Neural progenitor cell (in vitro differentiated cells): Measurements from ENCODE around the gene ZC3H18. TPM values are rescaled to one million over a fixed set of nuclear protein-coding genes. Genes with fewer than 3 reads are reported as not detected.

Source experiments
- DNase-seq: peaks from one replicate; pipeline ENCODE4 v3.0.0-alpha.2; 2016; ENCODE audit warnings: low spot score
- H2AFZ ChIP-seq: fragments of 200-600 bp; sonication (generic); replicated peaks from 2 replicates; pipeline ENCODE4 v1.6.1; 2016; ENCODE audit warnings: antibody characterized with exemption
- H3F3A ChIP-seq: fragments of 200-600 bp; sonication (generic); 2 replicates; pipeline ENCODE4 v1.6.1; 2016; ENCODE audit warnings: antibody characterized with exemption, low read depth
- H3K27ac ChIP-seq: fragments of 200-600 bp; sonication (generic); 2 replicates; pipeline ENCODE4 v1.5.1; 2016; ENCODE audit warnings: mild to moderate bottlenecking
- H3K27me3 ChIP-seq: fragments of 200-600 bp; sonication (generic); 2 replicates; pipeline ENCODE4 v1.6.1; 2016; ENCODE audit warnings: mild to moderate bottlenecking, moderate library complexity
- H3K36me3 ChIP-seq: fragments of 200-600 bp; sonication (generic); 2 replicates; pipeline ENCODE4 v1.5.1; 2016
- H3K4me1 ChIP-seq: fragments of 200-600 bp; sonication (generic); 2 replicates; pipeline ENCODE4 v1.6.1; 2016; ENCODE audit warnings: mixed run types
- H3K4me2 ChIP-seq: fragments of 200-600 bp; sonication (generic); 2 replicates; pipeline ENCODE4 v1.6.1; 2016
- H3K4me3 ChIP-seq: fragments of 200-600 bp; sonication (generic); 2 replicates; pipeline ENCODE4 v1.5.1; 2016
- H3K79me2 ChIP-seq: fragments of 200-600 bp; sonication (generic); 2 replicates; pipeline ENCODE4 v1.6.1; 2016; ENCODE audit warnings: low read depth
- H3K9ac ChIP-seq: fragments of 200-600 bp; sonication (generic); 2 replicates; pipeline ENCODE4 v1.6.1; 2016
- H3K9me3 ChIP-seq: fragments of 200-600 bp; sonication (generic); 2 replicates; pipeline ENCODE4 v1.5.1; 2016; ENCODE audit warnings: low read depth
- H4K20me1 ChIP-seq: fragments of 200-600 bp; sonication (generic); 2 replicates; pipeline ENCODE4 v1.6.1; 2016; ENCODE audit warnings: low read depth
- H3K27ac Mint-ChIP-seq: 3 replicates; pipeline ENCODE4 v1.8.0; 2021; ENCODE audit warnings: mixed read lengths
- H3K27me3 Mint-ChIP-seq: 2 replicates; pipeline ENCODE4 v1.8.0; 2022; ENCODE audit warnings: low read depth, mild to moderate bottlenecking, inconsistent platforms, moderate library complexity, mixed read lengths; ENCODE audit not compliant: insufficient read depth
- H3K36me3 Mint-ChIP-seq: 3 replicates; pipeline ENCODE4 v1.8.0; 2021; ENCODE audit warnings: mixed read lengths
- H3K4me1 Mint-ChIP-seq: 3 replicates; pipeline ENCODE4 v1.8.0; 2021; ENCODE audit warnings: mixed read lengths
- H3K4me3 Mint-ChIP-seq: 3 replicates; pipeline ENCODE4 v1.8.0; 2021; ENCODE audit warnings: mild to moderate bottlenecking, moderate library complexity, mixed read lengths
- H3K9me3 Mint-ChIP-seq: 3 replicates; pipeline ENCODE4 v1.8.0; 2020; ENCODE audit warnings: mixed read lengths
- CTCF ChIP-seq: fragments of 200-600 bp; sonication (generic); IDR thresholded peaks from 2 replicates; pipeline ENCODE4 v1.5.1; 2017; ENCODE audit warnings: antibody characterized with exemption, mild to moderate bottlenecking
- EZH2 ChIP-seq: fragments of 200-600 bp; sonication (generic); IDR thresholded peaks from 2 replicates; pipeline ENCODE4 v1.6.1; 2017; ENCODE audit warnings: antibody characterized with exemption, mild to moderate bottlenecking, moderate library complexity
- EZH2phosphoT487 ChIP-seq: fragments of 200-600 bp; sonication (generic); IDR thresholded peaks from 2 replicates; pipeline ENCODE4 v1.6.1; 2017; ENCODE audit warnings: antibody characterized with exemption
- total RNA-seq: library from RNA; depleted of rRNA; stranded (reverse); fragments of >200 nt; gene quantifications from 2 replicates; pipeline ENCODE4 v1.2.3, GENCODE V29; 2015; ENCODE audit warnings: low replicate concordance

ZC3H18 gene
- total RNA-seq, 1 donor from 2014 or later: 24.2 TPM

- no peak overlapping the region for H3K4me3 Mint-ChIP-seq
- Histone ChIP-seq H3K4me2 (no peak overlapping the region), H3K36me3 (no peaks in the 10 kb centered on the region), H3F3A (no peaks in the 10 kb centered on the region), H3K4me1 (no peaks in the 10 kb centered on the region), H3K9ac (no peak overlapping the region), H4K20me1 (peaks cover 35% of the 10 kb centered on the region), H2AFZ (no peak overlapping the region), H3K4me3 (no peak overlapping the region), H3K27ac (no peak overlapping the region), H3K27me3 (no peaks in the 10 kb centered on the region), H3K9me3 (no peaks in the 10 kb centered on the region), H3K79me2 (peaks cover 26% of the 10 kb centered on the region)
- H3K9me3 Mint-ChIP-seq: no peaks in the 10 kb centered on the region
- H3K4me1 Mint-ChIP-seq: peaks cover 2% of the 10 kb centered on the region
- DNase-seq: no peak
- no peak overlapping the region for H3K27ac Mint-ChIP-seq
- H3K27me3 Mint-ChIP-seq: peaks cover 4% of the 10 kb centered on the region
- H3K36me3 Mint-ChIP-seq: peaks cover 40% of the 10 kb centered on the region
- TF ChIP-seq CTCF: no peak
- TF ChIP-seq EZH2phosphoT487: no peak
- TF ChIP-seq EZH2: no peak
These were observed 18.6 kb downstream of the ZC3H18 start for GRCh38 chr16:88588754-88589153.

- H3K27ac Mint-ChIP-seq: no peak overlapping the region
- Histone ChIP-seq H3K4me2 (no peak overlapping the region), H3K4me3 (no peak overlapping the region), H4K20me1 (peaks cover 30% of the 10 kb centered on the region), H3K4me1 (no peaks in the 10 kb centered on the region), H3K9me3 (no peaks in the 10 kb centered on the region), H3K27ac (no peak overlapping the region), H3K79me2 (peaks cover 26% of the 10 kb centered on the region), H3F3A (no peaks in the 10 kb centered on the region), H3K36me3 (no peaks in the 10 kb centered on the region), H3K9ac (no peak overlapping the region), H2AFZ (no peak overlapping the region), H3K27me3 (no peaks in the 10 kb centered on the region)
- H3K4me3 Mint-ChIP-seq: no peak overlapping the region
- peaks cover 40% of the 10 kb centered on the region for H3K36me3 Mint-ChIP-seq
- DNase-seq: no peak
- peaks cover 4% of the 10 kb centered on the region for H3K27me3 Mint-ChIP-seq
- no peaks in the 10 kb centered on the region for H3K9me3 Mint-ChIP-seq
- TF ChIP-seq CTCF (no peak), EZH2 (no peak)
- peaks cover 2% of the 10 kb centered on the region for H3K4me1 Mint-ChIP-seq
These were observed 19.2 kb downstream of the ZC3H18 start for GRCh38 chr16:88589441-88589840.

- no peaks in the 10 kb centered on the region for H3K36me3 ChIP-seq
These were observed 21.4 kb downstream of the ZC3H18 start for GRCh38 chr16:88591577-88592021.

More at GRCh38 chr16:88591577-88592021, 21.4 kb downstream of the ZC3H18 start:
- peaks cover 2% of the 10 kb centered on the region for H3K4me1 Mint-ChIP-seq
- no peak overlapping the region for H3K27ac Mint-ChIP-seq
- Histone ChIP-seq H3K9ac (no peak overlapping the region), H2AFZ (no peak overlapping the region), H3K79me2 (peaks cover 25% of the 10 kb centered on the region), H3K4me1 (no peaks in the 10 kb centered on the region), H3K9me3 (no peaks in the 10 kb centered on the region), H4K20me1 (peaks cover 12% of the 10 kb centered on the region), H3K4me2 (no peak overlapping the region), H3K27me3 (no peaks in the 10 kb centered on the region), H3K4me3 (no peak overlapping the region), H3F3A (no peaks in the 10 kb centered on the region), H3K27ac (no peak overlapping the region)
- TF ChIP-seq EZH2 (no peak), EZH2phosphoT487 (no peak), CTCF (no peak)
- H3K36me3 Mint-ChIP-seq: peaks cover 37% of the 10 kb centered on the region
- H3K4me3 Mint-ChIP-seq: no peak overlapping the region
- H3K9me3 Mint-ChIP-seq: no peaks in the 10 kb centered on the region
- peaks cover 4% of the 10 kb centered on the region for H3K27me3 Mint-ChIP-seq
- no peak for DNase-seq
